A549 treated with GW870086 at 1 μM for 4 hours (cell line): Measurements from ENCODE around the gene FAM107A. TPM values are rescaled to one million over a fixed set of nuclear protein-coding genes. Genes with fewer than 3 reads are reported as not detected.

Experiments
- total RNA-seq: library from RNA; stranded (reverse); fragments of 200-300 nt; extraction: Qiagen RNA extraction; gene quantifications from 5 replicates; pipeline ENCODE4 v1.2.3, GENCODE V29; 2022; ENCODE audit warnings: low read depth

The FAM107A gene
- 0.08 to 0.21 TPM (median 0.13 TPM) in 5 replicates for total RNA-seq

GRCh38 chr3:58577269-58577821 is at the start of gene FAM107A:
Gene FAM107A, minus strand, starts transcription at chr3:58577391. Its CDS starts 7,531 bp downstream, at chr3:58569860.

GRCh38 chr3:58536501-58537411 is 40.4 kb downstream of the FAM107A start, which contains the start of gene ACOX2:
Gene ACOX2, minus strand, starts transcription at chr3:58537190. Its CDS starts 2,084 bp downstream, at chr3:58535106.

Other genes with a start within 250 kb of the FAM107A start
- 4.9 to 6.7 TPM (median 6.3 TPM) in 5 replicates for gene PXK, start 244.5 kb downstream of the FAM107A start, total RNA-seq
- gene PDHB, start 143.6 kb downstream of the FAM107A start, total RNA-seq = 56.4 to 64.2 TPM (median 59.9 TPM) in 5 replicates
- 6.1 to 9.1 TPM (median 8.6 TPM) in 5 replicates for gene KCTD6, start 85.3 kb downstream of the FAM107A start, total RNA-seq
- gene ACOX2, start 40.2 kb downstream of the FAM107A start, total RNA-seq = 6.9 to 11.0 TPM (median 9.1 TPM) in 5 replicates
- not detected in 5 replicates for gene FAM3D, start 89.4 kb upstream of the FAM107A start, total RNA-seq